Left ventricle myocardium inferior (tissue), 1 donor: ENCODE results near the gene MFAP4. TPM values are rescaled to one million over a fixed set of nuclear protein-coding genes. Genes with fewer than 3 reads are reported as not detected.

Experiments used
- DNase-seq: peaks from one replicate; pipeline ENCODE4 v3.0.0-alpha.2; 2020
- H3K27ac ChIP-seq: fragments of 200-600 bp; replicated peaks from 2 replicates; pipeline ENCODE4 v1.8.0; 2021
- H3K27me3 ChIP-seq: fragments of 200-600 bp; 2 replicates; pipeline ENCODE4 v1.8.0; 2021; ENCODE audit warnings: low read depth
- H3K36me3 ChIP-seq: fragments of 200-600 bp; 2 replicates; pipeline ENCODE4 v1.8.0; 2021
- H3K4me1 ChIP-seq: fragments of 200-600 bp; 2 replicates; pipeline ENCODE4 v1.8.0; 2021
- H3K4me3 ChIP-seq: fragments of 200-600 bp; 2 replicates; pipeline ENCODE4 v1.8.0; 2021; ENCODE audit warnings: mild to moderate bottlenecking, moderate library complexity
- H3K9me3 ChIP-seq: fragments of 200-600 bp; replicated peaks from 2 replicates; pipeline ENCODE4 v1.8.0; 2021
- CTCF ChIP-seq: fragments of 200-600 bp; IDR thresholded peaks from 2 replicates; pipeline ENCODE4 v1.8.0; 2021; ENCODE audit warnings: antibody characterized with exemption, mild to moderate bottlenecking, borderline replicate concordance
- intact Hi-C: fragments of 100-400 bp; cut with micrococcal nuclease; formaldehyde crosslinking; loops from one replicate; pipeline ENCODE4 v1.11.0; 2022
- total RNA-seq: library from RNA; stranded (reverse); fragmentation: NEBNext Ultra II Directional; extraction: Animal tissue kit (Norgen Biotek cat#: 25700); gene quantifications from one replicate; pipeline ENCODE4 v1.2.1, GENCODE V29; 2021
- donor health status: DM: no; HTN: yes; CAD: no; lungs with severe emphysema.

MFAP4 gene
- total RNA-seq, 1 donor from 2014 or later = 65.6 TPM

- Histone ChIP-seq H3K9me3 (no peaks in the 10 kb centered on the region), H3K36me3 (no peaks in the 10 kb centered on the region), H3K27me3 (no peaks in the 10 kb centered on the region), H3K27ac (no peak overlapping the region), H3K4me1 (peaks cover 45% of the 10 kb centered on the region), H3K4me3 (no peak overlapping the region)
- no peak for TF ChIP-seq CTCF
- DNase-seq = no peak
- intact Hi-C loops = no loop called here
Observed at GRCh38 chr17:19374136-19374535, 12.9 kb downstream of the MFAP4 start.

DNA sequence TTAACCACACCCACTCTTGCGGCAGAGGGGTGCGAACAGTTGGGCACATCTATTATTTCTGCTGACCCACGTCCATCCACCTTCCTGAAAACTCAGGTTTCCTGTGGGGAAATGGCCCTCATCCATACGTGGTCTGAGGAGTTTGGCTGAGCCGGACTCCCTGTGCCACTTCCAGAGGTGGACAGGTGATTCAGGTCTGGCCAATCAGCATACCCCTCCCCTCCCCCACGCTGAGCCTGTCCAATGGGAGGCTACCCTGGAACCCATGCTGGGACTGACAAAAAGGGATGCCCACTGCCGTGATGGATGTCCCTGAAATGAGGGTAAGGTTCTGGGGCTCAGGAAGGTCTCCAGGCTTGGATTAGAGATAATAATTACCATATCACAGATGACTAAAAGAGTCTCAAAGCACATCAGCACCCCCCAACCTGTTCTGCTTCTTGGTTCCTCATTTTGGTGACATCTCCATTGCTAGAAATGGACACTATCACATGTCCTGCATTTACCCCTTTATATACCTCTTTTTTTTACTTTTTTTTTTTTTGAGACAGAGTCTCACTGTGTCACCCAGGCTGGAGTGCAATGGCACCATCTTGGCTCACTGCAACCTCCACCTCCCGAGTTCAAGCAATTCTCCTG lies 14.0 kb downstream of the MFAP4 start:
- H3K36me3 ChIP-seq = no peaks in the 10 kb centered on the region
- TF ChIP-seq CTCF = no peak
- no peak for DNase-seq
- intact Hi-C loops = no loop called here
- no peak overlapping the region for H3K4me3 ChIP-seq
- H3K4me1 ChIP-seq = peaks cover 41% of the 10 kb centered on the region
- H3K27ac ChIP-seq = no peak overlapping the region
- H3K27me3 ChIP-seq = no peaks in the 10 kb centered on the region
- H3K9me3 ChIP-seq = no peaks in the 10 kb centered on the region

GRCh38 chr17:19372439-19372838 lies 14.6 kb downstream of the MFAP4 start:
- intact Hi-C loops = no loop called here
- DNase-seq = no peak
- H3K4me1 ChIP-seq = peaks cover 41% of the 10 kb centered on the region
- no peaks in the 10 kb centered on the region for H3K9me3 ChIP-seq
- H3K27me3 ChIP-seq = no peaks in the 10 kb centered on the region
- no peak overlapping the region for H3K27ac ChIP-seq
- no peak overlapping the region for H3K4me3 ChIP-seq
- H3K36me3 ChIP-seq = no peaks in the 10 kb centered on the region
- no peak for TF ChIP-seq CTCF

DNA sequence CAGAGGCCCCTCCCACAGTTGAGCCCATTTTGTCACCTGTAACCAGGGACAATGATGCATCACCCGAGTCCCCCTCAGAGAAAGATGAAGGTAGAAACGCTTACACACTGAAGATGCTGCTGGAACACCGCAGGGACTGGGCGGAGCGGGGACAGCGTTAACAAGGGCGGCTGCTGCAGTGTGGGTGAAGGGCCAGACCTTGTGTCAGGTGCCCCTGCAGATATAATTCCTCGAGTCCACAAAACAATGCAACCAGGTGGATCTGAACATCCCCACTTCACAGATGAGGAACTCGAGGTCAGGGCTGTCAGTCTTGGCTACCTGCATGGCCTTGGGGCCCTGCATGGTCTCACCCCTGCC lies 15.0 kb downstream of the MFAP4 start:
- no peaks in the 10 kb centered on the region for H3K9me3 ChIP-seq
- no peak for TF ChIP-seq CTCF
- intact Hi-C loops = no loop called here
- H3K4me3 ChIP-seq = no peak overlapping the region
- H3K4me1 ChIP-seq = peaks cover 37% of the 10 kb centered on the region
- H3K27me3 ChIP-seq = no peaks in the 10 kb centered on the region
- peak overlapping the region; percentile 81 for H3K27ac ChIP-seq
- no peaks in the 10 kb centered on the region for H3K36me3 ChIP-seq
- DNase-seq = no peak

DNA sequence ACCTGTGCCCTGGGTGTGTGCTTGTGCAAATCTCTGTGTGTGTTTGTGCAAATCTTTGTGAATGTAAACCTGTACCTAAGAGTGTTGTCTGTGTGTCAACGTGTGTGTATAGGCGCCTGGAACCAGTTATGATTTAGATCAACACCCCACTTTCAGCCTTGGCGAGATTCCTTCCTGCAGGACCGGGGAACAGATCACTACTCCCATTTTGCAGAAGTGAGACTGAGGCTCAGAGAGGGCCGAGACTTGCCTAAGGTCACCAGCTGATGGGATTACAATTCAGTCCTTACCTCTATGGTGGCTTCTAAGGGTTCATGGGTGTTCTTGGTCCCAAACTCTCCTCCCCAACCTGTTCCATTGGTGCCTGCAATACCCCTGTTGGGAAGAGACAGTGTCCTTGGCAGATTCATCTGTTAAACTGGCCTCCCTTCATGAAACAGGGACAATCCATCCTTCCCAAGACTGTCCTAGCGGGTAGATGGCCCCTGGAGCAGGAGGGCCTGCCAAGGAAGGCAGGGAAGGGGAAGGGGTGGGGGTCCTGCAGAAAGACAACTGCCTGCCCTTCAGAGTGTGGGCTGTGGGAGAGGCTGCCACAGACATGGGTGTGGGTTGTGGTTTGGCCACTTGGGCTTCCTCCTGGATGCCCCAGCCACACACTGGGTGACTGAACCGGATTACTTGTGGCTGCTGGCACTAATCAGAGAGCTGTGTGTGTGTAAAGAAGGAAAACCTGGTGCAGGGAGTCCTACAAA lies 15.6 kb downstream of the MFAP4 start:
- Histone ChIP-seq H3K4me3 (no peak overlapping the region), H3K36me3 (no peaks in the 10 kb centered on the region), H3K9me3 (no peaks in the 10 kb centered on the region), H3K27me3 (no peaks in the 10 kb centered on the region), H3K4me1 (peaks cover 31% of the 10 kb centered on the region), H3K27ac (peak overlapping the region; percentile 81)
- intact Hi-C loops = no loop called here
- no peak for TF ChIP-seq CTCF
- DNase-seq = no peak
